ENCODE results near the gene MRGPRD. TPM values are rescaled to one million over a fixed set of nuclear protein-coding genes. Genes with fewer than 3 reads are reported as not detected.
A peak's percentile ranks its signal among the peaks of the same experiment; 100 is the strongest.

MRGPRD gene
- total RNA-seq, 1 donor from 2014 or later, result not detected

DNA sequence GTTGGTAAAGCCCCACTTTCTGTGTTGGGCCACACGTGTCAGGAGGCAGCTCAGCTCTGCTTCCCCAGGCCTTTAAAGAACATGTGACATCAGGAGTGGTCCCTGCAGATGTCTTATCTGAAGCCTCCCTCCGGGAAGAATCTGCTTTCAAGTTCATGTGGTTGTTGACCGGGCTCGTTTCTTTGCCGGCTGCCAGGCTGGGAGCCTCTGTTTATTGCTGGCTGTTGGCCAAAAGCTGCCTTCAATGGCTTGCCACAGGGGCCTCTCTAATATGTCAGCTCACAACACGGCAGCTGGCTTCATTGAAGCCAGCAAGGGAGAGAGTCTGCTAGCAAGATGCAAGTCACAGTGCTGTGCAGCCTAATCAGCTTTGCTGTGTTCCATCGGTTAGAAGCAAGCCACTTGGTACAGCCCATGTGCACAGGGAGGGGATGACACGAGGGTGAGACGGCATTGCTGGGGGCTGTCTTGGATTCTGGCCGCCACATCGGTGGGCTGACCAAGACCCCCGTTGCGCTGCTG lies 17.7 kb upstream of the MRGPRD start:
- peaks cover 14% of the 10 kb centered on the region for H3K27me3 ChIP-seq (ENCODE audit: low read depth)
- H3K9me3 ChIP-seq (replicated peaks), result no peaks in the 10 kb centered on the region
- peak overlapping the region; percentile 49 for H3K27ac ChIP-seq (replicated peaks)
- peaks cover 17% of the 10 kb centered on the region for H3K4me1 ChIP-seq
- no peak overlapping the region for H3K4me3 ChIP-seq
- TF ChIP-seq, protein P1, sequence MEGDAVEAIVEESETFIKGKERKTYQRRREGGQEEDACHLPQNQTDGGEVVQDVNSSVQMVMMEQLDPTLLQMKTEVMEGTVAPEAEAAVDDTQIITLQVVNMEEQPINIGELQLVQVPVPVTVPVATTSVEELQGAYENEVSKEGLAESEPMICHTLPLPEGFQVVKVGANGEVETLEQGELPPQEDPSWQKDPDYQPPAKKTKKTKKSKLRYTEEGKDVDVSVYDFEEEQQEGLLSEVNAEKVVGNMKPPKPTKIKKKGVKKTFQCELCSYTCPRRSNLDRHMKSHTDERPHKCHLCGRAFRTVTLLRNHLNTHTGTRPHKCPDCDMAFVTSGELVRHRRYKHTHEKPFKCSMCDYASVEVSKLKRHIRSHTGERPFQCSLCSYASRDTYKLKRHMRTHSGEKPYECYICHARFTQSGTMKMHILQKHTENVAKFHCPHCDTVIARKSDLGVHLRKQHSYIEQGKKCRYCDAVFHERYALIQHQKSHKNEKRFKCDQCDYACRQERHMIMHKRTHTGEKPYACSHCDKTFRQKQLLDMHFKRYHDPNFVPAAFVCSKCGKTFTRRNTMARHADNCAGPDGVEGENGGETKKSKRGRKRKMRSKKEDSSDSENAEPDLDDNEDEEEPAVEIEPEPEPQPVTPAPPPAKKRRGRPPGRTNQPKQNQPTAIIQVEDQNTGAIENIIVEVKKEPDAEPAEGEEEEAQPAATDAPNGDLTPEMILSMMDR (IDR thresholded peaks at IDR 0.05; ENCODE audit: borderline replicate concordance), result no peak
- no peaks in the 10 kb centered on the region for H3K36me3 ChIP-seq
- no peak for DNase-seq
- intact Hi-C loops (cut with micrococcal nuclease), result no loop called here

DNA sequence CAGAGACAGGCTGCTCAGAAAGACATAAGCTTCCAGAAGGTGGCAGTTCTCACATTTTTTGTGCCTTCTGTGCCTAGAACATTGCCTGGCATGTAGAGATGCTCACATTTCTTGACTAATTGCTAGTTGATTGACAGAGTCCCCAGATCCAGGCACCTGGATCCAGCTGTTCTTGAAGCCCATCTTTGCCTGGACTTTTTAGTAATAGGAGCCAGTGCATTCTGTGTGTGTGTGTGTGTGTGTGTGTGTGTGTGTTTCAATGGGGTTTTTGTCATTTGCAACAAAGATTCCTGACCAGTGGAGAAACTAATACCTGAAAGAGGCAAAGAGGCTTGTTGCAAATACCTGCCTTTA lies 17.2 kb upstream of the MRGPRD start:
- peaks cover 17% of the 10 kb centered on the region for H3K4me1 ChIP-seq
- no peaks in the 10 kb centered on the region for H3K36me3 ChIP-seq
- DNase-seq, result no peak
- TF ChIP-seq, protein P1 (IDR thresholded peaks at IDR 0.05; ENCODE audit: borderline replicate concordance), result no peak
- peaks cover 19% of the 10 kb centered on the region for H3K27me3 ChIP-seq (ENCODE audit: low read depth)
- H3K27ac ChIP-seq (replicated peaks), result no peak overlapping the region
- intact Hi-C loops (cut with micrococcal nuclease), result no loop called here
- H3K9me3 ChIP-seq (replicated peaks), result no peaks in the 10 kb centered on the region
- H3K4me3 ChIP-seq, result no peak overlapping the region

DNA sequence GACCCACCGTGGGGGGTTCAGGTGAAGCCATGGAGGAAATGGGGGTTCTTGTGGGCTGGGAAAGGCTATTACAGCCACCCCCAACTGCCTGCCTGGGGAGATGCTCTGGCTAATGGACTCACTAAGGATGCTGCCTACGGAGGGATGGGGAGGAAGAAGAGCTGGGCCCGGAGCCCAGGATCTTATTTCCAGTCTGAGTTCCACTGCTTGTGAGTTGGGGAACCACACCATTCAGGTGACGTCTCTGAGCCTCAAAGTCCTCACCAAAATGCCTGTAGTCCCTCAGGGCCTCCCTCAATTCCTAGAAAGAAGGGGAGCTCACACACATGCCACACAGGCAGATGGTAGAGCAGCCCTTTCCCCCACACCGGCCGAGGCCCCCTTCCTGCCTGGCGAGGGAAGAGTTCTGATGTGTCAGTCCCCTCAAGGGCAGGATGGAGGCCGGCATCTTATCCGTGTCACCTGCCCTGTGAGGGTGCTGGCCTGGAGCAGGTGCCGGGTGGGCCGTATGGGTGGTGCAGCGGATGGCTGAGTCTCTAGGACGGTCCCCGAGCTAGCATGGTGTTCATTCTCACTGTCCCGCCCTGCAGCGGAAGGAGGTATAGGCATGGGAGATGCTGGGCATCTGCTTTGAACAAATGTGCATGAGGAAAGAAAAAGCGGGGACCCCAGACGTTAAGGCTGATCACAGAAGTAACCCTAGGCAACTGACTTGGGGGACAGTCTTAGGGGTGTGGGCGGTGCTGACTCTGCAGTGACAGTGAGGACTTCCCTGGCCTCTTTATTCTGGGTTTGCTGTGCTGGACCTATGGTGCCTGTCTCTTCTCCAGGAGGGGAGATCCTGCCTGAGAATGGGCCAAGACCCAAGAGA lies 16.6 kb upstream of the MRGPRD start:
- Histone ChIP-seq H3K27me3 (ENCODE audit: low read depth) (peaks cover 25% of the 10 kb centered on the region), H3K27ac (replicated peaks) (no peak overlapping the region), H3K9me3 (replicated peaks) (no peaks in the 10 kb centered on the region), H3K4me1 (peaks cover 17% of the 10 kb centered on the region), H3K4me3 (no peak overlapping the region), H3K36me3 (no peaks in the 10 kb centered on the region)
- intact Hi-C loops (cut with micrococcal nuclease), result no loop called here
- TF ChIP-seq, protein P1 (IDR thresholded peaks at IDR 0.05; ENCODE audit: borderline replicate concordance), result no peak
- DNase-seq, result no peak

DNA sequence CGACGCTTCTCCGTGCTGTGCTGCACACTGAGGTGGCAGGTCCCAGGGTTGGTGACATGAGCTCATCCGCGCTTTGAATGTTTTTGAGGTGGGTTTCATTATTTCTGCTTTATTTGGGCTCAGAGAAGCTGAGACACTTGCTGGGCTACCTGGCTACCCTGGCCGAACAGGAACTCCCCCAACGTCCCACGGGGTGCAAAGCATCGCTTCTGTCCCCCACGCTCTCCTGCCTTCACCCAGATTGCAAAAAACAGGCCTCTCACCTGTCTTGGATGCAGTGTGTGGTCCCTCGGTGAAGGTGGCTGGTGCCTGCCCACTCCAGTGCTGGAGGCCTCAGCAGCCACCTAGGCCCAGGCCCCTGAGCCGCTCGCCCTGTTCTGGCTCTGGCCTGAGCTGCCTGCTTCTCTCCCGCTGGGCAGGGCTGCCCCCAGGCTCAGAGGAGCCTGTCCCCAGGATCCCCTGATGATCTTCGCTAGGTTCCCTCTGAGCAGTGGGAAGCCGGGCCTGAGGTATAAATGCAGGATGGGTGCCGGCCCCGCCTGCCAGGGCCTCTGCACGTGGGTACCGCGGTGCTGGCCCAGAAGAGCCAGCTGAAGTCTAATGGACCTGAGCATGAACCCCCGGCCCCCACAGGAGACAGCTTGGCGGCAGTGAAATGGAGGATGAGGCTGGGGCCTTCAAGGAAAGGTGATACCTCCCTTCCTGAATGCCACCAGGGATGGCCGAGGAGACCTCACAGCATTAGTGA lies 15.8 kb upstream of the MRGPRD start:
- no peaks in the 10 kb centered on the region for H3K36me3 ChIP-seq
- peaks cover 17% of the 10 kb centered on the region for H3K4me1 ChIP-seq
- no peak for DNase-seq
- intact Hi-C loops (cut with micrococcal nuclease), result no loop called here
- no peaks in the 10 kb centered on the region for H3K9me3 ChIP-seq (replicated peaks)
- H3K27ac ChIP-seq (replicated peaks), result no peak overlapping the region
- H3K27me3 ChIP-seq (ENCODE audit: low read depth), result peaks cover 32% of the 10 kb centered on the region
- TF ChIP-seq, protein P1 (IDR thresholded peaks at IDR 0.05; ENCODE audit: borderline replicate concordance), result no peak
- no peak overlapping the region for H3K4me3 ChIP-seq

DNA sequence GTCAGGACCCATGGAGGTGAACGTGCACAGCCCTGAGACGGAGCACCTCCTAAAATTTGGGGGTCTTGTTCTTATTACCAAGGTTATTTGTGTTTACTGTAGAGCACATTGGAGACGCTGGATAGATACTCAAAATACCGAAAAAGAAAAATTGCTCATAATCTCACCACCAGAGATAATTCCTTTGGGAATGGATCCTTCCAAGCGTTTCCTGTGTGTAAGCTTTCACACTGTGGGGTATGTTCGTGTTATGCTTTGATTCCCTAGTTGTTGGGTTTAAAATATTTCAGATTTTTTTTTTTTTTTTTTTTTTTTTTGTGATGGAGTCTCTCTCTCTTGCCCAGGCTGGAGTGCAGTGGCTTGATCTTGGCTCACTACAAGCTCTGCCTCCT lies 14.1 kb upstream of the MRGPRD start:
- TF ChIP-seq, protein P1 (IDR thresholded peaks at IDR 0.05; ENCODE audit: borderline replicate concordance), result no peak

More for the DNA sequence above, 14.1 kb upstream of the MRGPRD start:
- Histone ChIP-seq H3K27ac (replicated peaks) (no peak overlapping the region), H3K36me3 (no peaks in the 10 kb centered on the region), H3K4me3 (no peak overlapping the region), H3K27me3 (ENCODE audit: low read depth) (peaks cover 39% of the 10 kb centered on the region), H3K9me3 (replicated peaks) (no peaks in the 10 kb centered on the region), H3K4me1 (peaks cover 12% of the 10 kb centered on the region)
- no peak for DNase-seq
- intact Hi-C loops (cut with micrococcal nuclease), result no loop called here
